CD4-positive, alpha-beta T cell (primary cell): Measurements from ENCODE around the gene PPP1R26. TPM values are rescaled to one million over a fixed set of nuclear protein-coding genes. Genes with fewer than 3 reads are reported as not detected.

ENCODE experiments used
- ATAC-seq: fragments of 200-7000 bp; cut with Tn5 transposase; one replicate; pipeline ENCODE4 v1.10.0; 2022; ENCODE audit warnings: mild to moderate bottlenecking; ENCODE audit not compliant: poor library complexity
- CTCF ChIA-PET: fragments of 350-600 bp; sonication (Branson Sonifier 250); formaldehyde crosslinking; loops from one replicate; lab custom pipeline; 2021; ENCODE audit warnings: antibody characterized with exemption, inconsistent platforms; lab: Charles Lee
- POLR2A ChIA-PET: fragments of 350-600 bp; sonication (Branson Sonifier 250); formaldehyde crosslinking; loops from one replicate; lab custom pipeline; 2021; ENCODE audit warnings: antibody characterized with exemption, inconsistent platforms; lab: Charles Lee
- DNase-seq, 14 experiments: peaks; one replicate each; pipeline ENCODE4 v3.0.0-alpha.2; 2013 to 2020; ENCODE audit warnings: mixed read lengths in 2 of 14
- H3K27ac ChIP-seq, 2 donors: one replicate each; pipeline versions ENCODE4 v1.5.1 to v1.7.0; 2013; ENCODE audit warnings: low read length in 2 of 2, low read depth in 1 of 2, mild to moderate bottlenecking in 1 of 2
- H3K27me3 ChIP-seq, 2 experiments: 1 replicate in 1 of 2; 2 replicates in 1 of 2; pipeline versions ENCODE4 v1.6.1 to v1.7.0; 2013; ENCODE audit warnings: low read length in 2 of 2, control low read depth in 1 of 2, mild to moderate bottlenecking in 1 of 2, moderate library complexity in 1 of 2; ENCODE audit not compliant: insufficient read depth in 2 of 2, control insufficient read depth in 1 of 2
- H3K36me3 ChIP-seq: one replicate; pipeline ENCODE4 v1.6.1; 2013; ENCODE audit warnings: low read length, control low read depth; ENCODE audit not compliant: insufficient read depth
- H3K4me1 ChIP-seq: one replicate; pipeline ENCODE4 v1.6.1; 2013; ENCODE audit warnings: low read length, control low read depth; ENCODE audit not compliant: insufficient read depth
- H3K4me3 ChIP-seq: one replicate; pipeline ENCODE4 v1.5.1; 2013; ENCODE audit warnings: mild to moderate bottlenecking, low read length, moderate library complexity
- H3K9me3 ChIP-seq, 2 experiments: 1 replicate in 1 of 2; 2 replicates in 1 of 2; pipeline versions ENCODE4 v1.6.1 to v1.7.0; 2013; ENCODE audit warnings: low read length in 2 of 2, mild to moderate bottlenecking in 2 of 2, control low read depth in 1 of 2, moderate library complexity in 1 of 2; ENCODE audit not compliant: control insufficient read depth in 1 of 2, insufficient read depth in 1 of 2
- H3K27ac Mint-ChIP-seq: one replicate; pipeline ENCODE4 v1.8.0; 2020; ENCODE audit warnings: mixed read lengths
- H3K27me3 Mint-ChIP-seq: one replicate; pipeline ENCODE4 v1.8.0; 2021; ENCODE audit warnings: mixed read lengths
- H3K36me3 Mint-ChIP-seq: one replicate; pipeline ENCODE4 v1.8.0; 2021; ENCODE audit warnings: low read depth, mixed read lengths
- H3K4me1 Mint-ChIP-seq: one replicate; pipeline ENCODE4 v1.8.0; 2021; ENCODE audit warnings: low read depth, mixed read lengths
- H3K4me3 Mint-ChIP-seq: one replicate; pipeline ENCODE4 v1.8.0; 2020; ENCODE audit warnings: mild to moderate bottlenecking, mixed read lengths
- H3K9me3 Mint-ChIP-seq: one replicate; pipeline ENCODE4 v1.8.0; 2020; ENCODE audit warnings: mixed read lengths
- CTCF ChIP-seq: fragments of 200-600 bp; IDR thresholded peaks from one replicate; pipeline ENCODE4 v1.8.0; 2022; ENCODE audit warnings: antibody characterized with exemption, mild to moderate bottlenecking
- intact Hi-C, 2 experiments: fragments of 100-400 bp; cut with DNase I in 1 of 2; cut with micrococcal nuclease in 1 of 2; formaldehyde crosslinking; loops; one replicate each; pipeline versions ENCODE4 v1.15.1 to v1.9.0; 2023 to 2025; cut with DNase I, micrococcal nuclease
- total RNA-seq, 174 experiments: library from RNA in 2 of 174; stranded (reverse) in 2 of 174; gene quantifications; one replicate each; pipeline ENCODE4 v1.2.3 and lab custom pipeline; 2021 to 2026

The PPP1R26 gene
- total RNA-seq, 2 experiments from 2014 or later: 0.27 to 0.47 TPM

- no peak for TF ChIP-seq CTCF
- DNase-seq (no peak), ATAC-seq (no peak)
- no peak overlapping the region for H3K4me3 Mint-ChIP-seq
- ChIA-PET CTCF (no interaction called here), POLR2A (no interaction called here)
- H3K36me3 Mint-ChIP-seq: no peaks in the 10 kb centered on the region
- H3K9me3 Mint-ChIP-seq: no peaks in the 10 kb centered on the region
- Histone ChIP-seq H3K36me3 (no peaks in the 10 kb centered on the region), H3K4me1 (no peaks in the 10 kb centered on the region), H3K4me3 (no peak overlapping the region), H3K9me3 (peaks cover 0 to 2% of the 10 kb centered on the region in 2 experiments), H3K27me3 (peaks cover 2 to 5% of the 10 kb centered on the region in 2 experiments), H3K27ac (no peak overlapping the region)
- peaks cover 13% of the 10 kb centered on the region for H3K27me3 Mint-ChIP-seq
- intact Hi-C loops: no loop called here
- no peak overlapping the region for H3K27ac Mint-ChIP-seq
- no peaks in the 10 kb centered on the region for H3K4me1 Mint-ChIP-seq
Measured at GRCh38 chr9:135521608-135522095, 42.1 kb downstream of the PPP1R26 start.

DNA sequence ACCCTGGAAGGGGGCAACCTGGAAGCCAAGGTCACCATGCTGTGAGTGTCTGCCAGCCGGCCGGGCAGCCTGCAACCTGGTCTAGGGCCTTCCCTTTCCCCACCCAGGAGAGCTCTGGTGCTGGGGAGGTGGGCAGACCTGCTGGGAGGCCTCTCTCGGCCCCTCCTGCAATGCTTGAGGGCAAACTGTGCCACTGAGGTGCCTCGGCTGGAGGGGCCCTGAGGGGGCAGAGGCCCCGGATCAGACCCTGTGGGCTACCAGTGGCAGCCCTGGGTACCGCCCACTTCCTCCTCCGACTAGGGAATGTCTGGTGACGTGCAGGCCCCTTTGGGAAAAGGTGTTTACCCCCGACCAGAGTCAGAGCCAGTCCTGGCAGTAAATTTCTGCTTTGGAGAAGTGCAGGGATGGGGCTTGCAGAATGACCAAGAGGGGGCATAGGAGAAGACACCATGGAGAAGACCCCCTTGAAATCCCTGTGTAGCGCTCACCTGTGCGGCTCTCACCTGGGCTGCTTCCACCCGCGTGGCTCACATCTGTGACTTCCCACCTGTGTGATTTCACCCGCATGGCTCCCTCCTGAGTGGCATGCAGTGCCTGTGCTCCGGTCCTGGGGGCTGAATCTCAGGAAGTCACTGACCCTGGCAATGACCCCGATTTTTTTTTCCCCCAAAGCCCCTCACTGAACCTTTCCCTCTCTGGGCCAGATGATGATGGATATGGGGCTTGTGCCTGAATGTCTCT lies 42.7 kb downstream of the PPP1R26 start:
- H3K27me3 ChIP-seq: peaks cover 2 to 5% of the 10 kb centered on the region in 2 experiments
- H3K27ac Mint-ChIP-seq: no peak overlapping the region
- no peaks in the 10 kb centered on the region for H3K4me1 ChIP-seq
- no peak overlapping the region for H3K27ac ChIP-seq
- H3K4me3 ChIP-seq: no peak overlapping the region
- no peak for TF ChIP-seq CTCF
- H3K4me3 Mint-ChIP-seq: no peak overlapping the region
- no peaks in the 10 kb centered on the region for H3K36me3 Mint-ChIP-seq
- intact Hi-C loops: no loop called here
- peaks cover 0 to 9% of the 10 kb centered on the region in 2 experiments for H3K9me3 ChIP-seq
- H3K4me1 Mint-ChIP-seq: no peaks in the 10 kb centered on the region
- ATAC-seq (no peak), DNase-seq (no peak)
- H3K9me3 Mint-ChIP-seq: no peaks in the 10 kb centered on the region
- H3K27me3 Mint-ChIP-seq: peaks cover 10% of the 10 kb centered on the region
- POLR2A ChIA-PET: no interaction called here
- no peaks in the 10 kb centered on the region for H3K36me3 ChIP-seq
- CTCF ChIA-PET: no interaction called here

- Mint-ChIP-seq H3K9me3 (no peaks in the 10 kb centered on the region), H3K4me3 (no peak overlapping the region), H3K36me3 (no peaks in the 10 kb centered on the region), H3K27me3 (peaks cover 6% of the 10 kb centered on the region), H3K4me1 (no peaks in the 10 kb centered on the region), H3K27ac (no peak overlapping the region)
- H3K9me3 ChIP-seq: peaks cover 0 to 10% of the 10 kb centered on the region in 2 experiments
- ChIA-PET POLR2A (no interaction called here), CTCF (no interaction called here)
- H3K27ac ChIP-seq: no peak overlapping the region
- no peaks in the 10 kb centered on the region for H3K36me3 ChIP-seq
- no peaks in the 10 kb centered on the region for H3K4me1 ChIP-seq
- ATAC-seq: no peak
- DNase-seq: no peak
- TF ChIP-seq CTCF: no peak
- intact Hi-C loops: no loop called here
- H3K27me3 ChIP-seq: peaks cover 2 to 5% of the 10 kb centered on the region in 2 experiments
- H3K4me3 ChIP-seq: no peak overlapping the region
Measured at GRCh38 chr9:135522931-135523330, 43.3 kb downstream of the PPP1R26 start.
